ENCODE measurements around the gene CAMKMT.

The CAMKMT gene

DNA sequence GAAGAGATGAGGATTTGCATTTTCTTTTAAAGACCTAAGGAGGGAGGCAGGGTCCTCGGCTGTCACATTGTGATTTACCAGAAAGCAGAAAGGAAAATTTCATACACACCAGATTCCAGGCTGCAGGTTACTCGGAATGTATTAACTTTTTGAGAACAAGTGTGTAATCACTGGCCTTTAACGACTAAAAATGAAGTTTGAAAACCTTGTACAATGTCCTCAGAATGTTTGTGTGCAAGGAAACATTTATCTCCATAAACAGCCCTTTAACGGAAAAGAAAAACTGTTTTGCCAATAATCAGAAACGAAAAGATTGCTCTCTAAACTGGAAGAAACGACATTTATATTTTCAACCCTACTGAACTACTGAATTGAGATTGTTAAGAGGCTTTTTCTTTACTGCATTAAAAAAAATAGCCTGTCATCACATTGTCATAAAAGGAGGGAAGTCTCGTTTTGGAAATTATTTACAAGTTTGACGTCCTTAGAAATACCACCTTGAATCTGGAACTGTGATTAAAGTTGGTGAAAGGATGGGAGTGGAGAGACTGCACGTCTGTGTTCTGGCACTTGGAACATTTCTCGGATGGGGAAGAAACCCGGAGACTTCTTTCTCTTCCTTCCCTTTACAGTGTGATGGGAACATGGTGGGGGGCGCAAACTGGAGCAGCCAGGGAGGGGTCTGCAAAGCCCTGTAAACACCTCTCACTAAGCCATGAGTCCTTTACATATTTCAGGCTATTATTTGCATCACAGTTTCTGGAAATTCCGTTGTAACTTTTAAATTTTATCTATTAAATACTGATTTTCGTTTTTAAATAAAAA is 445.7 kb downstream of the CAMKMT start:
- no peak for DNase-seq

DNA sequence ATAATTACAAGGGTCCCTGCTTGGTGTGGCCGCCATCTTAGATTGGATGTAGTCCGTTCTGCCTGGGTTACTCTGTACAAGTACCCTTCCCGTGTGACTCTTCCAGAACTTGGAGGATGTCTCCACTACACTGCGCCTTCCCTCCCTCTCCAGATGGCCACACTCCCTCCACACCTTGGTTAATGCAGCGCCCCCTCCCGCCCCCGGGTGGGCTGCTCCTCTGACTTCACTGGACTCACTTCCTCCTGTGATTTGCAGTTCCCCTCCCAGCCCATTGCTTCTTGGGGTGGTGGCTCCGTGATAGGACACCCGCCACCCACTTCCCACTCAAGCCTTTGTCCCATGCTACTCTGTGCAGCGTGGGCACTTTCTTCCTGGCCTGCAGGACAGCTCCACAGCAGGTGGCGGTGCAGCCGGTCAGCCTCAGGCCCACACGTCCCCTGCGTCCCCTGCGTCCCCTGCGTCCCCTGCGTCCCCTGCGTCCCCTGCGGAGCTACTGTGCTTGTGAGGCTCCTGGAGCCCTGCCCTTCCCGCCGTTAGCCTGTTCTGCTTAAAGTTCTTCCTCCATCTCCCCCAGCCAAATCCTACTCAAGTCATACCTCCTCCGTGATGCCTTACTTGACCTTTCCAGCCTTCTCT is 449.3 kb downstream of the CAMKMT start:
- no peak for DNase-seq

GRCh38 chr2:44813165-44813564 is 451.4 kb downstream of the CAMKMT start:
- no peak for DNase-seq

- DNase-seq = no peak
These were observed 451.9 kb downstream of the CAMKMT start for GRCh38 chr2:44813658-44814057.

GRCh38 chr2:44817256-44817655 is 455.5 kb downstream of the CAMKMT start:
- no peak for DNase-seq

DNA sequence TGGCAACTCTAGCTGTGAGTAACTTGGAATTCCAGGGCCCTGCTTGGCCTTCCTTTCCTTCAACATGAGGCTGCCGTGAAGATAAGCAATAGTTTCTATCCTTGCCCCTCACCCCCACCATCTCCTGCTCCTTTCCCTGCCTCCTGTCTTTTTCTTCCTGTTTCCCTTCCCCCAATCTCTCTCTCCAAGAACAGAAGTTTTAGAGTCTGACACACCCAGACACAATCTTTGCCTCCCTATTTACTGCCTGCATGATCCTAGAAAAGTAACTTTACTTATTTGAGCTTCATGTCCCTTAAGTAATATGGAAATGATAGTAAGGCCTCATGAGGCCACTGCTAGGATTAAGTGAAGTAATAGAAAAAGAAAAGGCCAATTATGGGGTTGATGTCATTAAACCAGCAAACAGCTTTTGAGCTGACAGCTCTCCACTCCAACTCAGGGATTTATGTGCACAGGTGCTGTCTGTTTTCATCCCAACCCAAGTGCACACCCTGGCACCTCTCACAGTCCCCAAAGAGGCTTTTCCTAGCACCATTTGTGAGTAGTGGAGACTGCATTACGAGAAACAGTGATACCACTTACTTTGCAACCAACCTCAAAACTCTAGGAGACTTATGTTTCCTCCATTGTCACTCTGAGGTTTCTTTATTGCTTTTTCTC is 456.1 kb downstream of the CAMKMT start:
- DNase-seq = no peak

- DNase-seq = no peak
These were observed 457.3 kb downstream of the CAMKMT start for GRCh38 chr2:44819061-44819460.

DNA sequence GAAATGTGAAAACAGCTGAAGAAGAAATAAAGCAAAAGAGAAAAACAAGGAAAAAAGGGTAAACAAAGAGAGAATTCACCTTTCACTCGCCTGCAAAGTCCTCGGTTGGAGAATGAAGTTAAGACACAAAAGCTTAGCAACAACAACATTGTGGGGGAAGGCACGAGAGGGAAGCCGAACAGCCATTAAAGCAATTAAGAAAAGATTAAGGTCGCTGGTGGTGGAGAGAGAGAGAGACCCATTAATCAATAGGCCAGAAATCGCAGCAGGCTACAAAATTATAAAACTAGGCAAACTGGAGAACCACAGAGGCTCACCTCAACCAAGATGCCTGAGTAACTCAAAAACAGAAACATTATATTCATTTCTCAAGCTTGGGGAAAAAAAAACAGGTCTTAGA is 459.8 kb downstream of the CAMKMT start:
- no peak for DNase-seq

DNA sequence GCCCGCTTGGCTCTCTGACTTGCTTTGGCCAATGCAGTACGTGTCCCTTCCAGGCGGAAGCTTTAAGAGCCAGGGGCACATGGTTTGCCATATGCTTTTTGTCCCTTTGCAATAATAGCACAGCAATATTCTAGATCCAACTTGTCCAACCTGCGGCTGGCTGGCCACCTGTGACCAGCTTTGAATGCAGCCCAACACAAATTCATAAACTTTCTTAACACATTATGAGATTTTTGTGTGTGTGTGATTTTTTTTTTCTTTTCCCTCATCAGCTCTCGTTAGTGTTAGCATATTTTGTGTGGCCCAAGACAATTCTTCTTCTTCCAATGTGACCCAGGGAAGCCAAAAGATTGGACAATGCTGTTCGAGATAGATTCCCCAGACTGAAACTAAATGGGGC is 460.4 kb downstream of the CAMKMT start:
- no peak for DNase-seq
